CD4-positive, alpha-beta T cell treated with Interleukin-1 beta for 1 hour (primary cell): ENCODE data around the gene SLC12A8.

Source experiments
- DNase-seq, 2 donors: peaks; one replicate each; pipeline ENCODE4 v3.0.0-alpha.2; 2020 to 2022

SLC12A8 gene

GRCh38 chr3:125214738-125215137 is 2.2 kb upstream of the SLC12A8 start:
- DNase-seq, result no peak

- DNase-seq, result no peak
Measured at GRCh38 chr3:125213946-125214542, 1.5 kb upstream of the SLC12A8 start.

GRCh38 chr3:125213364-125213755 is 812 bp upstream of the SLC12A8 start:
- DNase-seq, result no peak

- DNase-seq, result no peak
Measured at GRCh38 chr3:125212091-125212508, 448 bp downstream of the SLC12A8 start.

- DNase-seq, result no peak
Measured at GRCh38 chr3:125211523-125212090, 941 bp downstream of the SLC12A8 start.

GRCh38 chr3:125207949-125208568 is 4.5 kb downstream of the SLC12A8 start:
- DNase-seq, result no peak

- no peak for DNase-seq
Measured at GRCh38 chr3:125207507-125207906, 5.0 kb downstream of the SLC12A8 start.

GRCh38 chr3:125206934-125207333 is 5.6 kb downstream of the SLC12A8 start:
- no peak for DNase-seq

GRCh38 chr3:125203731-125204130 is 8.8 kb downstream of the SLC12A8 start:
- DNase-seq, result no peak

GRCh38 chr3:125202197-125202596 is 10.4 kb downstream of the SLC12A8 start:
- peak in 1 of 2 donors; percentile 9 for DNase-seq

GRCh38 chr3:125200731-125201139 is 11.8 kb downstream of the SLC12A8 start:
- no peak for DNase-seq

- no peak for DNase-seq
Measured at GRCh38 chr3:125194849-125195601, 17.5 kb downstream of the SLC12A8 start.

GRCh38 chr3:125194061-125194848 is 18.3 kb downstream of the SLC12A8 start:
- DNase-seq, result no peak

GRCh38 chr3:125192190-125193035 is 20.1 kb downstream of the SLC12A8 start:
- no peak for DNase-seq

GRCh38 chr3:125191730-125192129 is 20.8 kb downstream of the SLC12A8 start:
- DNase-seq, result no peak

- DNase-seq, result no peak
Measured at GRCh38 chr3:125191256-125191655, 21.3 kb downstream of the SLC12A8 start.

GRCh38 chr3:125190786-125191185 is 21.8 kb downstream of the SLC12A8 start:
- no peak for DNase-seq

- DNase-seq, result no peak
Measured at GRCh38 chr3:125189378-125190165, 23.0 kb downstream of the SLC12A8 start.

- DNase-seq, result no peak
Measured at GRCh38 chr3:125188955-125189354, 23.6 kb downstream of the SLC12A8 start.

GRCh38 chr3:125187599-125187910 is 25.0 kb downstream of the SLC12A8 start:
- DNase-seq, result no peak
